Fibroblast of lung (primary cell): ENCODE data around the gene CACNA1H.

Source experiments
- CTCF ChIP-seq, 2 donors: IDR thresholded peaks in 1 of 2; conservative IDR thresholded peaks in 1 of 2; 1 replicate in 1 of 2; 2 replicates in 1 of 2; pipeline ENCODE4 v1.5.1; 2011 to 2012; ENCODE audit warnings: low read length in 2 of 2, control low read depth in 1 of 2, inconsistent platforms in 1 of 2, low read depth in 1 of 2, mild to moderate bottlenecking in 1 of 2
- EZH2 ChIP-seq: IDR thresholded peaks from 2 replicates; pipeline ENCODE4 v1.5.1; 2012; ENCODE audit warnings: low read length, control low read depth, mild to moderate bottlenecking; ENCODE audit errors: missing control alignments

GRCh38 chr16:1202274-1202673 lies 49.4 kb downstream of the CACNA1H start:
- TF ChIP-seq CTCF (conservative IDR thresholded peaks at IDR 0.05 in 1 of 2, IDR thresholded peaks at IDR 0.05 in 1 of 2; ENCODE audit: low read depth in 1 of 2, low read length in 2 of 2): no peak
- no peak for TF ChIP-seq EZH2
